HEK293 (cell line): ENCODE measurements around the gene SLC27A3.

Experiments used
- CTCF ChIA-PET: fragments of 350-600 bp; formaldehyde crosslinking; extraction: SDS; loops from one replicate; lab custom pipeline; 2021; ENCODE audit warnings: antibody characterized with exemption; lab: Yijun Ruan, JAX
- POLR2A ChIA-PET: fragments of 300-600 bp; formaldehyde crosslinking; extraction: SDS; loops from one replicate; lab custom pipeline; 2020; ENCODE audit warnings: antibody characterized with exemption, inconsistent platforms; lab: Yijun Ruan, JAX
- H3K27ac ChIP-seq: fragments of 200-500 bp; sonication (Bioruptor generic); 2 replicates; pipeline ENCODE4 v1.5.1; 2014; ENCODE audit warnings: low read depth, low read length, control low read depth, inconsistent platforms; ENCODE audit errors: extremely low read depth
- H3K36me3 ChIP-seq, 2 experiments: fragments of 200-500 bp in 1 of 2; sonication (Bioruptor generic) in 1 of 2; 1 replicate in 1 of 2; 2 replicates in 1 of 2; pipeline ENCODE4 v1.5.1; 2014 to 2017; ENCODE audit warnings: inconsistent platforms in 2 of 2, low read length in 2 of 2; ENCODE audit not compliant: control insufficient read depth in 2 of 2, insufficient read depth in 1 of 2
- H3K4me1 ChIP-seq: fragments of 200-500 bp; sonication (Bioruptor generic); 2 replicates; pipeline ENCODE4 v1.5.1; 2014; ENCODE audit warnings: mild to moderate bottlenecking, low read length, inconsistent platforms; ENCODE audit not compliant: control insufficient read depth, insufficient read depth
- H3K4me3 ChIP-seq: 2 replicates; pipeline ENCODE4 v1.5.1; 2011; ENCODE audit warnings: low read depth, mild to moderate bottlenecking, control low read depth, low read length, moderate library complexity
- H3K9me3 ChIP-seq: fragments of 200-500 bp; sonication (Bioruptor generic); 2 replicates; pipeline ENCODE4 v1.5.1; 2014; ENCODE audit warnings: low read depth, low read length, inconsistent platforms; ENCODE audit not compliant: control insufficient read depth, insufficient read depth
- KLF1 ChIP-seq: fragments of 450-650 bp; formaldehyde crosslinking; IDR thresholded peaks from 2 replicates; pipeline ENCODE4 v1.5.1; 2016; ENCODE audit warnings: missing biosample characterization, missing genetic modification characterization
- OSR2 ChIP-seq: fragments of 450-650 bp; formaldehyde crosslinking; IDR thresholded peaks from 2 replicates; pipeline ENCODE4 v1.5.1; 2016; ENCODE audit warnings: missing biosample characterization, missing genetic modification characterization
- OVOL3 ChIP-seq: fragments of 450-650 bp; formaldehyde crosslinking; IDR thresholded peaks from 2 replicates; pipeline ENCODE4 v1.5.1; 2016; ENCODE audit warnings: missing biosample characterization, missing genetic modification characterization
- ZBTB17 ChIP-seq: fragments of 450-650 bp; formaldehyde crosslinking; IDR thresholded peaks from 2 replicates; pipeline ENCODE4 v1.5.1; 2016; ENCODE audit warnings: missing biosample characterization, missing genetic modification characterization
- ZBTB21 ChIP-seq: fragments of 450-650 bp; formaldehyde crosslinking; IDR thresholded peaks from 2 replicates; pipeline ENCODE4 v1.5.1; 2017; ENCODE audit warnings: missing biosample characterization, missing genetic modification characterization
- ZEB2 ChIP-seq: fragments of 450-650 bp; formaldehyde crosslinking; IDR thresholded peaks from 2 replicates; pipeline ENCODE4 v1.5.1; 2016; ENCODE audit warnings: missing biosample characterization, missing genetic modification characterization
- ZFP3 ChIP-seq: fragments of 450-650 bp; formaldehyde crosslinking; IDR thresholded peaks from 2 replicates; pipeline ENCODE4 v1.5.1; 2016; ENCODE audit warnings: low read depth, missing biosample characterization, missing genetic modification characterization
- ZNF146 ChIP-seq: fragments of 450-650 bp; formaldehyde crosslinking; IDR thresholded peaks from 2 replicates; pipeline ENCODE4 v1.5.1; 2016; ENCODE audit warnings: missing biosample characterization, missing genetic modification characterization
- ZNF16 ChIP-seq: fragments of 450-650 bp; formaldehyde crosslinking; IDR thresholded peaks from 2 replicates; pipeline ENCODE4 v1.5.1; 2016; ENCODE audit warnings: low read depth, missing biosample characterization, missing genetic modification characterization
- ZNF175 ChIP-seq: fragments of 450-650 bp; formaldehyde crosslinking; IDR thresholded peaks from 2 replicates; pipeline ENCODE4 v1.5.1; 2016; ENCODE audit warnings: missing biosample characterization, missing genetic modification characterization
- ZNF248 ChIP-seq: fragments of 450-650 bp; formaldehyde crosslinking; IDR thresholded peaks from 2 replicates; pipeline ENCODE4 v1.5.1; 2017; ENCODE audit warnings: missing biosample characterization, missing genetic modification characterization
- ZNF561 ChIP-seq: fragments of 450-650 bp; IDR thresholded peaks from 2 replicates; pipeline ENCODE4 v1.5.1; 2018; ENCODE audit warnings: missing biosample characterization, missing genetic modification characterization, borderline replicate concordance
- ZNF747 ChIP-seq: fragments of 450-650 bp; formaldehyde crosslinking; IDR thresholded peaks from 2 replicates; pipeline ENCODE4 v1.5.1; 2016; ENCODE audit warnings: missing biosample characterization, missing genetic modification characterization
- ZNF768 ChIP-seq: fragments of 450-650 bp; formaldehyde crosslinking; IDR thresholded peaks from 2 replicates; pipeline ENCODE4 v1.5.1; 2018; ENCODE audit warnings: missing biosample characterization, mild to moderate bottlenecking, missing genetic modification characterization
- TF ChIP-seq, protein P1 (sequence below): fragments of 450-650 bp; formaldehyde crosslinking; IDR thresholded peaks from 2 replicates; pipeline ENCODE4 v1.5.1; 2016; ENCODE audit warnings: missing biosample characterization, missing genetic modification characterization, borderline replicate concordance
- TF ChIP-seq, protein P2 (sequence below): sonication (generic); formaldehyde crosslinking; IDR thresholded peaks from 2 replicates; pipeline ENCODE4 v1.8.1; 2022; ENCODE audit warnings: mild to moderate bottlenecking, moderate library complexity, missing genetic modification reagents
- TF ChIP-seq, protein P3 (sequence below): fragments of 450-650 bp; IDR thresholded peaks from 2 replicates; pipeline ENCODE4 v1.5.1; 2018; ENCODE audit warnings: missing biosample characterization, missing genetic modification characterization
- TF ChIP-seq, protein P4 (sequence below): IDR thresholded peaks from 2 replicates; pipeline ENCODE4 v1.6.1; 2011; ENCODE audit warnings: mild to moderate bottlenecking, low read depth, low read length, borderline replicate concordance
- TF ChIP-seq, protein P5 (sequence below): fragments of 450-650 bp; formaldehyde crosslinking; IDR thresholded peaks from 2 replicates; pipeline ENCODE4 v1.5.1; 2017; ENCODE audit warnings: missing biosample characterization, missing genetic modification characterization
- TF ChIP-seq, protein P6 (sequence below): fragments of 450-650 bp; formaldehyde crosslinking; IDR thresholded peaks from 2 replicates; pipeline ENCODE4 v1.5.1; 2016; ENCODE audit warnings: missing biosample characterization, missing genetic modification characterization

SLC27A3 gene

DNA sequence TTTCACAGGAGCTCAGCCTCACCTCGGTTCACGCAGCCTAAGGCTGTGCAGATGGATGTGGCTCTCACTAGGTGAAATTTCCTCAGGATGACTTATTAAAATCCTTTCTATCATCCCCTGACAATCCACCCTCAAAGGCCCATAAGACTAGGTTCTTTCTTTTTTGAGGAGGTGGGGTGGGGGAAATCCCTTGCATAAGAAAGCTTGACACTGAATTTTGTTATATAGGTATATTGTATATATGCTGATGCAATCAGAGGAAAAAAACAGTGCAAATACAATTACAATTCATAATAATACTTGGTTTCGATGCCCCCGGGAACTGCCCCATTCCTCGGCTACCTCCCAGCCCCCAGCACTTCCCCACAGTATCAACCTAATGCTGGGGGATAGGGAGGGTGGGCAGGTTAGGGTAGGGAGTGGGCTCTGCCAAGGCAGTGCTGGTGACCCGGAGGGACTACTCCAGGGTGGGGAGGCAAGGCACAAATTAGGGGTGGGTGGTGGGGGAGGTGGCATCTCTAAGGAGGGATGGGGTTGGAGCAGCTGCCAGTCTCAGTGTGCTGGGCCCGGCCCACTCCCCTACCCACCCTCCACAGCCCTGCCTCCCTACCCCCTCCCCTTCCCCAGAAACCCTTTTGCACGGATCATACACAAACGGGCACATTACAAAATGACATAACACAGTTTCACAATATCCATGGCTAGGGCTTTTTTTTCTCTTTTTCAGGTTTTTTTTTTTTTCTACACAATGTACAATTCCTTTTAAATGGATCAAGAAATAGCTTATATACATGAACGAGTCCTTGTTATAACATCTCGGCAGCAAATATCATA is 30.9 kb downstream of the SLC27A3 start (continued):
- TF ChIP-seq, protein P1, sequence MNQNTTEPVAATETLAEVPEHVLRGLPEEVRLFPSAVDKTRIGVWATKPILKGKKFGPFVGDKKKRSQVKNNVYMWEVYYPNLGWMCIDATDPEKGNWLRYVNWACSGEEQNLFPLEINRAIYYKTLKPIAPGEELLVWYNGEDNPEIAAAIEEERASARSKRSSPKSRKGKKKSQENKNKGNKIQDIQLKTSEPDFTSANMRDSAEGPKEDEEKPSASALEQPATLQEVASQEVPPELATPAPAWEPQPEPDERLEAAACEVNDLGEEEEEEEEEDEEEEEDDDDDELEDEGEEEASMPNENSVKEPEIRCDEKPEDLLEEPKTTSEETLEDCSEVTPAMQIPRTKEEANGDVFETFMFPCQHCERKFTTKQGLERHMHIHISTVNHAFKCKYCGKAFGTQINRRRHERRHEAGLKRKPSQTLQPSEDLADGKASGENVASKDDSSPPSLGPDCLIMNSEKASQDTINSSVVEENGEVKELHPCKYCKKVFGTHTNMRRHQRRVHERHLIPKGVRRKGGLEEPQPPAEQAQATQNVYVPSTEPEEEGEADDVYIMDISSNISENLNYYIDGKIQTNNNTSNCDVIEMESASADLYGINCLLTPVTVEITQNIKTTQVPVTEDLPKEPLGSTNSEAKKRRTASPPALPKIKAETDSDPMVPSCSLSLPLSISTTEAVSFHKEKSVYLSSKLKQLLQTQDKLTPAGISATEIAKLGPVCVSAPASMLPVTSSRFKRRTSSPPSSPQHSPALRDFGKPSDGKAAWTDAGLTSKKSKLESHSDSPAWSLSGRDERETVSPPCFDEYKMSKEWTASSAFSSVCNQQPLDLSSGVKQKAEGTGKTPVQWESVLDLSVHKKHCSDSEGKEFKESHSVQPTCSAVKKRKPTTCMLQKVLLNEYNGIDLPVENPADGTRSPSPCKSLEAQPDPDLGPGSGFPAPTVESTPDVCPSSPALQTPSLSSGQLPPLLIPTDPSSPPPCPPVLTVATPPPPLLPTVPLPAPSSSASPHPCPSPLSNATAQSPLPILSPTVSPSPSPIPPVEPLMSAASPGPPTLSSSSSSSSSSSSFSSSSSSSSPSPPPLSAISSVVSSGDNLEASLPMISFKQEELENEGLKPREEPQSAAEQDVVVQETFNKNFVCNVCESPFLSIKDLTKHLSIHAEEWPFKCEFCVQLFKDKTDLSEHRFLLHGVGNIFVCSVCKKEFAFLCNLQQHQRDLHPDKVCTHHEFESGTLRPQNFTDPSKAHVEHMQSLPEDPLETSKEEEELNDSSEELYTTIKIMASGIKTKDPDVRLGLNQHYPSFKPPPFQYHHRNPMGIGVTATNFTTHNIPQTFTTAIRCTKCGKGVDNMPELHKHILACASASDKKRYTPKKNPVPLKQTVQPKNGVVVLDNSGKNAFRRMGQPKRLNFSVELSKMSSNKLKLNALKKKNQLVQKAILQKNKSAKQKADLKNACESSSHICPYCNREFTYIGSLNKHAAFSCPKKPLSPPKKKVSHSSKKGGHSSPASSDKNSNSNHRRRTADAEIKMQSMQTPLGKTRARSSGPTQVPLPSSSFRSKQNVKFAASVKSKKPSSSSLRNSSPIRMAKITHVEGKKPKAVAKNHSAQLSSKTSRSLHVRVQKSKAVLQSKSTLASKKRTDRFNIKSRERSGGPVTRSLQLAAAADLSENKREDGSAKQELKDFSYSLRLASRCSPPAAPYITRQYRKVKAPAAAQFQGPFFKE = no peak
- TF ChIP-seq ZNF768 (tag by site-specific recombination) (no peak), OSR2 (no peak), ZFP3 (no peak), ZNF248 (tag by site-specific recombination) (no peak), ZBTB17 (no peak), OVOL3 (tag by site-specific recombination) (no peak)
- TF ChIP-seq, protein P2, sequence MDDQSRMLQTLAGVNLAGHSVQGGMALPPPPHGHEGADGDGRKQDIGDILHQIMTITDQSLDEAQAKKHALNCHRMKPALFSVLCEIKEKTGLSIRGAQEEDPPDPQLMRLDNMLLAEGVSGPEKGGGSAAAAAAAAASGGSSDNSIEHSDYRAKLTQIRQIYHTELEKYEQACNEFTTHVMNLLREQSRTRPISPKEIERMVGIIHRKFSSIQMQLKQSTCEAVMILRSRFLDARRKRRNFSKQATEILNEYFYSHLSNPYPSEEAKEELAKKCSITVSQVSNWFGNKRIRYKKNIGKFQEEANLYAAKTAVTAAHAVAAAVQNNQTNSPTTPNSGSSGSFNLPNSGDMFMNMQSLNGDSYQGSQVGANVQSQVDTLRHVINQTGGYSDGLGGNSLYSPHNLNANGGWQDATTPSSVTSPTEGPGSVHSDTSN = no peak
- TF ChIP-seq, protein P3, sequence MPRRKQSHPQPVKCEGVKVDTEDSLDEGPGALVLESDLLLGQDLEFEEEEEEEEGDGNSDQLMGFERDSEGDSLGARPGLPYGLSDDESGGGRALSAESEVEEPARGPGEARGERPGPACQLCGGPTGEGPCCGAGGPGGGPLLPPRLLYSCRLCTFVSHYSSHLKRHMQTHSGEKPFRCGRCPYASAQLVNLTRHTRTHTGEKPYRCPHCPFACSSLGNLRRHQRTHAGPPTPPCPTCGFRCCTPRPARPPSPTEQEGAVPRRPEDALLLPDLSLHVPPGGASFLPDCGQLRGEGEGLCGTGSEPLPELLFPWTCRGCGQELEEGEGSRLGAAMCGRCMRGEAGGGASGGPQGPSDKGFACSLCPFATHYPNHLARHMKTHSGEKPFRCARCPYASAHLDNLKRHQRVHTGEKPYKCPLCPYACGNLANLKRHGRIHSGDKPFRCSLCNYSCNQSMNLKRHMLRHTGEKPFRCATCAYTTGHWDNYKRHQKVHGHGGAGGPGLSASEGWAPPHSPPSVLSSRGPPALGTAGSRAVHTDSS = no peak
- TF ChIP-seq, protein P4, sequence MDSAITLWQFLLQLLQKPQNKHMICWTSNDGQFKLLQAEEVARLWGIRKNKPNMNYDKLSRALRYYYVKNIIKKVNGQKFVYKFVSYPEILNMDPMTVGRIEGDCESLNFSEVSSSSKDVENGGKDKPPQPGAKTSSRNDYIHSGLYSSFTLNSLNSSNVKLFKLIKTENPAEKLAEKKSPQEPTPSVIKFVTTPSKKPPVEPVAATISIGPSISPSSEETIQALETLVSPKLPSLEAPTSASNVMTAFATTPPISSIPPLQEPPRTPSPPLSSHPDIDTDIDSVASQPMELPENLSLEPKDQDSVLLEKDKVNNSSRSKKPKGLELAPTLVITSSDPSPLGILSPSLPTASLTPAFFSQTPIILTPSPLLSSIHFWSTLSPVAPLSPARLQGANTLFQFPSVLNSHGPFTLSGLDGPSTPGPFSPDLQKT = no peak
- TF ChIP-seq, all 188 proteins: peak for 0

DNA sequence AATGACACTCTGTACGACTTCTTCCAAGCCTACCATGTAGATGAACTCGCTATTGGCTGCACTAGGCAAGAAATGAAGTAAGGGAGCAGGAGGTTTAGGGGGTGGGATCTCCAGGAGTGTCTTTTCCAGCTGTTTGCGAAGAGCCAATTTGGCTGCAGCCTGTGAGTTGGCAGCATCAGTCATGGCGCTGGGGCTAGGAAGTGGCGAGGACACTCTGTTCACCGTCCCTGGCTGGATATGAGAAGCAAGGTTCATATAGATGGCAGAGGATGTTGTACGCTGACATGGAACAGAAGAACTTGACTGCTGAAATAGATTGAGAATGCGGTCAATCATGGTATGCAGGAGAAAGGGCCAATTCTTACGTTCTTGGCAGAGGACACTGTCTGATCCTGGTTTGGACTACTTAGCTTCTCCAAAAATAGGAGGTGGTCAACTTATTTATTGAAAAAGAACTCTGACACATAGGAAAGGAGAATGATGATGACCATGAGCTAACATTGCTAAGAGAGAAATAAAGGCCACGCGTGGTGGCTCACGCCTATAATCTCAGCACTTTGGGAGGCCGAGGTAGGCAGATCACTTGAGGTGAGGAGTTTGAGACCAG is 41.2 kb downstream of the SLC27A3 start:
- H3K9me3 ChIP-seq = no peaks in the 10 kb centered on the region
- TF ChIP-seq ZNF175 = no peak
- TF ChIP-seq, protein P3 = no peak
- TF ChIP-seq ZNF16 (tag by site-specific recombination) = no peak
- TF ChIP-seq, protein P5, sequence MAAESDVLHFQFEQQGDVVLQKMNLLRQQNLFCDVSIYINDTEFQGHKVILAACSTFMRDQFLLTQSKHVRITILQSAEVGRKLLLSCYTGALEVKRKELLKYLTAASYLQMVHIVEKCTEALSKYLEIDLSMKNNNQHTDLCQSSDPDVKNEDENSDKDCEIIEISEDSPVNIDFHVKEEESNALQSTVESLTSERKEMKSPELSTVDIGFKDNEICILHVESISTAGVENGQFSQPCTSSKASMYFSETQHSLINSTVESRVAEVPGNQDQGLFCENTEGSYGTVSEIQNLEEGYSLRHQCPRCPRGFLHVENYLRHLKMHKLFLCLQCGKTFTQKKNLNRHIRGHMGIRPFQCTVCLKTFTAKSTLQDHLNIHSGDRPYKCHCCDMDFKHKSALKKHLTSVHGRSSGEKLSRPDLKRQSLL (tag by site-specific recombination) = no peak
- TF ChIP-seq ZBTB21 (tag by site-specific recombination) = no peak
- TF ChIP-seq ZEB2 = no peak
- TF ChIP-seq ZNF747 (tag by site-specific recombination) = no peak
- TF ChIP-seq KLF1 (tag by site-specific recombination) = no peak
- TF ChIP-seq, protein P6, sequence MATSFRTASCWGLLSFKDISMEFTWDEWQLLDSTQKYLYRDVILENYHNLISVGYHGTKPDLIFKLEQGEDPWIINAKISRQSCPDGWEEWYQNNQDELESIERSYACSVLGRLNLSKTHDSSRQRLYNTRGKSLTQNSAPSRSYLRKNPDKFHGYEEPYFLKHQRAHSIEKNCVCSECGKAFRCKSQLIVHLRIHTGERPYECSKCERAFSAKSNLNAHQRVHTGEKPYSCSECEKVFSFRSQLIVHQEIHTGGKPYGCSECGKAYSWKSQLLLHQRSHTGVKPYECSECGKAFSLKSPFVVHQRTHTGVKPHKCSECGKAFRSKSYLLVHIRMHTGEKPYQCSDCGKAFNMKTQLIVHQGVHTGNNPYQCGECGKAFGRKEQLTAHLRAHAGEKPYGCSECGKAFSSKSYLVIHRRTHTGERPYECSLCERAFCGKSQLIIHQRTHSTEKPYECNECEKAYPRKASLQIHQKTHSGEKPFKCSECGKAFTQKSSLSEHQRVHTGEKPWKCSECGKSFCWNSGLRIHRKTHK = no peak
- no peak for TF ChIP-seq ZNF248 (tag by site-specific recombination)
- TF ChIP-seq ZNF561 (tag by site-specific recombination) = no peak
- TF ChIP-seq ZNF146 = no peak

More for the DNA sequence above, 41.2 kb downstream of the SLC27A3 start:
- peaks cover 63 to 81% of the 10 kb centered on the region in 2 experiments for H3K36me3 ChIP-seq
- ChIA-PET CTCF (interaction anchor here (0.6 to 1.6 kb wide), 4 partner anchors 10 to 174 kb away, joined by 4 to 9 read pairs (median 6); no protein-coding TSS in a partner anchor), POLR2A (interaction anchor here (0.6 to 1.6 kb wide), 2 partner anchors 170 to 174 kb away, joined by 3 to 5 read pairs; partner anchors contain the start of gene RPS27)
- H3K4me1 ChIP-seq = no peaks in the 10 kb centered on the region
- no peak overlapping the region for H3K4me3 ChIP-seq
- no peak overlapping the region for H3K27ac ChIP-seq
